T follicular helper cell (primary cell): Measurements from ENCODE around the gene PPP4R3A.
"Not testable (repeated sequence)": the region's sequence is repeated elsewhere in the genome, so short reads cannot be mapped to it uniquely, and the experiment has no call there.

Experiments
- DNase-seq: peaks from one replicate; pipeline ENCODE4 v3.0.0-alpha.2; 2020; ENCODE audit warnings: low read depth

Gene PPP4R3A

GRCh38 chr14:91438845-91439244 lies 71.3 kb downstream of the PPP4R3A start:
- DNase-seq: no peak

- not testable (repeated sequence) for DNase-seq
These were observed 73.8 kb downstream of the PPP4R3A start for GRCh38 chr14:91436266-91436665.

- no peak for DNase-seq
These were observed 80.7 kb downstream of the PPP4R3A start for GRCh38 chr14:91429385-91429784.

- DNase-seq: not testable (repeated sequence)
These were observed 81.2 kb downstream of the PPP4R3A start for GRCh38 chr14:91428931-91429330.

GRCh38 chr14:91425531-91425944 lies 84.6 kb downstream of the PPP4R3A start:
- not testable (repeated sequence) for DNase-seq

- DNase-seq: no peak
These were observed 85.1 kb downstream of the PPP4R3A start for GRCh38 chr14:91424813-91425530.

GRCh38 chr14:91420686-91421085 lies 89.4 kb downstream of the PPP4R3A start:
- no peak for DNase-seq

GRCh38 chr14:91419451-91419850 lies 90.7 kb downstream of the PPP4R3A start:
- no peak for DNase-seq

GRCh38 chr14:91419044-91419397 lies 91.1 kb downstream of the PPP4R3A start:
- no peak for DNase-seq

GRCh38 chr14:91418387-91419043 lies 91.6 kb downstream of the PPP4R3A start:
- peak; percentile 76 for DNase-seq

- peak; percentile 54 for DNase-seq
These were observed 92.1 kb downstream of the PPP4R3A start for GRCh38 chr14:91417983-91418386.

- DNase-seq: peak; percentile 64
These were observed 92.8 kb downstream of the PPP4R3A start, which contains the start of gene CCDC88C for GRCh38 chr14:91417120-91417982. Gene CCDC88C, minus strand, starts transcription at chr14:91417820. Its CDS starts 130 bp downstream, at chr14:91417690.

- DNase-seq: no peak
These were observed 93.4 kb downstream of the PPP4R3A start for GRCh38 chr14:91416744-91417119.

GRCh38 chr14:91415794-91416743 lies 94.0 kb downstream of the PPP4R3A start:
- peak; percentile 58 for DNase-seq

- no peak for DNase-seq
These were observed 95.7 kb downstream of the PPP4R3A start for GRCh38 chr14:91414475-91414833.

- peak; percentile 52 for DNase-seq
These were observed 96.3 kb downstream of the PPP4R3A start for GRCh38 chr14:91413547-91414474.

GRCh38 chr14:91412939-91413338 lies 97.2 kb downstream of the PPP4R3A start:
- no peak for DNase-seq

GRCh38 chr14:91410771-91411536 lies 99.2 kb downstream of the PPP4R3A start:
- no peak for DNase-seq

GRCh38 chr14:91409928-91410718 lies 100.0 kb downstream of the PPP4R3A start:
- DNase-seq: no peak
